HT-29 (cell line): Measurements from ENCODE around the gene HHAT. TPM values are rescaled to one million over a fixed set of nuclear protein-coding genes. Genes with fewer than 3 reads are reported as not detected.
A peak's percentile ranks its signal among the peaks of the same experiment; 100 is the strongest.

ENCODE experiments used
- DNase-seq: peaks from one replicate; pipeline ENCODE4 v3.0.0-alpha.2; 2015; ENCODE audit warnings: low spot score
- small RNA-seq: library from RNA; depleted of rRNA; stranded (forward); fragments of <200 nt; gene quantifications from one replicate; pipeline ENCODE3, GENCODE V24; 2014
- total RNA-seq: library from RNA; depleted of rRNA; stranded (reverse); fragments of >200 nt; shearing (Covaris generic); gene quantifications from 2 replicates; pipeline ENCODE4 v1.2.3, GENCODE V29; 2014; rRNA removed

Gene HHAT
- total RNA-seq, 1 experiment from 2014 or later: 0.46 TPM

- DNase-seq: no peak
Observed at GRCh38 chr1:210707300-210708240, 378.9 kb downstream of the HHAT start.

- DNase-seq: no peak
Observed at GRCh38 chr1:210709701-210710100, 381.0 kb downstream of the HHAT start.

- peak; percentile 25 for DNase-seq
Observed at GRCh38 chr1:210711825-210712612, 383.3 kb downstream of the HHAT start.

- no peak for DNase-seq
Observed at GRCh38 chr1:210715072-210715471, 386.4 kb downstream of the HHAT start.

GRCh38 chr1:210722410-210723081 lies 393.8 kb downstream of the HHAT start:
- DNase-seq: no peak

- no peak for DNase-seq
Observed at GRCh38 chr1:210723646-210724045, 394.9 kb downstream of the HHAT start.

- DNase-seq: no peak
Observed at GRCh38 chr1:210724768-210725167, 396.1 kb downstream of the HHAT start.

Small RNAs within 50 kb of the gene (small RNA-seq; reads per million reads assigned to genes)
- 352 reads per million, percentile 98 among the genes with 10 or more reads in this experiment for gene RNU5A-8P

Other genes with a start within 250 kb of the HHAT start
- 0.23 and 0.99 TPM in 2 replicates for gene SERTAD4, start 96.1 kb upstream of the HHAT start, total RNA-seq